NT2/D1 (cell line): ENCODE measurements around the gene TAX1BP1.

ENCODE experiments used
- SUZ12 ChIP-seq: IDR thresholded peaks from 2 replicates; pipeline ENCODE4 v1.6.1; 2011; ENCODE audit not compliant: insufficient read length, insufficient read depth; ENCODE audit errors: extremely low read depth
- YY1 ChIP-seq: IDR thresholded peaks from 2 replicates; pipeline ENCODE4 v1.6.1; 2011; ENCODE audit not compliant: insufficient read length, insufficient read depth
- ZNF274 ChIP-seq: IDR thresholded peaks from 2 replicates; pipeline ENCODE4 v1.6.1; 2011; ENCODE audit warnings: mild to moderate bottlenecking, low read depth, low read length

DNA sequence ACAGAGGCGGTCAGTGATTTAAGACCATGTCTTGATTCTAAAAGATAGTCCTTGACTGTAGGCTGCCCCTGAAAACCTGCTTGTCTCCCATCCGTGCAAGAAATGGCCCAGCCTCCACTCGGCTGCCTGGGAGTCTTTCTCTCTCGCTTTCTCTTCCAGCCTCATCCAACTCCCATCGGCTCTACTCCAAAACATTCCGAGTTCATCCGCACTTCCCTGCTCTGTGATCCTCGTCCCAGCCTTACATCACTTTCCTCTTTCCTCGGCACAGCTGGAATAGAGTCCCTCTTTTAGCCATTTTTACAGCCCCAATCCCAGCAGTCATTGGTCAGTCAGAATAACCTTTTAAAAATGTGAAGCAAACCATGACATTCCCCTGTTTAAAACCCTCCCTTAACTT lies 135.1 kb downstream of the TAX1BP1 start:
- TF ChIP-seq SUZ12 (no peak), ZNF274 (no peak), YY1 (no peak)
